ENCODE results near the gene NADSYN1. TPM values are rescaled to one million over a fixed set of nuclear protein-coding genes. Genes with fewer than 3 reads are reported as not detected.

The NADSYN1 gene
- total RNA-seq, 3 donors from 2014 or later, result 112 to 210 (median 141) TPM

GRCh38 chr11:71485466-71485865, 32.5 kb downstream of the NADSYN1 start:
- ATAC-seq, result no peak
- TF ChIP-seq CTCF (IDR thresholded peaks at IDR 0.05), result no peak
- intact Hi-C loops (cut with DNase I, micrococcal nuclease), result no loop called here

GRCh38 chr11:71486320-71486719, 33.3 kb downstream of the NADSYN1 start:
- intact Hi-C loops (cut with DNase I, micrococcal nuclease), result no loop called here
- no peak for TF ChIP-seq CTCF (IDR thresholded peaks at IDR 0.05)
- ATAC-seq, result no peak
- Histone ChIP-seq H3K36me3 (ENCODE audit: low read depth) (peaks cover 17% of the 10 kb centered on the region), H3K4me3 (no peak overlapping the region), H3K9me3 (no peaks in the 10 kb centered on the region), H3K4me1 (ENCODE audit: low read depth) (no peaks in the 10 kb centered on the region)
- DNase-seq, result no peak

More at GRCh38 chr11:71485466-71485865, 32.5 kb downstream of the NADSYN1 start:
- Histone ChIP-seq H3K9me3 (no peaks in the 10 kb centered on the region), H3K4me3 (no peak overlapping the region), H3K36me3 (ENCODE audit: low read depth) (peaks cover 11% of the 10 kb centered on the region), H3K4me1 (ENCODE audit: low read depth) (no peaks in the 10 kb centered on the region)
- DNase-seq, result no peak

GRCh38 chr11:71488681-71489270, 35.8 kb downstream of the NADSYN1 start:
- Histone ChIP-seq H3K4me3 (no peak overlapping the region), H3K9me3 (no peaks in the 10 kb centered on the region), H3K4me1 (ENCODE audit: low read depth) (no peaks in the 10 kb centered on the region), H3K36me3 (ENCODE audit: low read depth) (peaks cover 15% of the 10 kb centered on the region)
- ATAC-seq, result no peak
- DNase-seq, result no peak
- no peak for TF ChIP-seq CTCF (IDR thresholded peaks at IDR 0.05)
- intact Hi-C loops (cut with DNase I, micrococcal nuclease), result no loop called here

- intact Hi-C loops (cut with DNase I, micrococcal nuclease), result no loop called here
- Histone ChIP-seq H3K4me3 (no peak overlapping the region), H3K4me1 (ENCODE audit: low read depth) (no peaks in the 10 kb centered on the region), H3K9me3 (no peaks in the 10 kb centered on the region), H3K36me3 (ENCODE audit: low read depth) (peaks cover 11% of the 10 kb centered on the region)
- DNase-seq (no peak), ATAC-seq (no peak)
- no peak for TF ChIP-seq CTCF (IDR thresholded peaks at IDR 0.05)
Measured at GRCh38 chr11:71489311-71490043, 36.5 kb downstream of the NADSYN1 start.

- H3K4me3 ChIP-seq, result no peak overlapping the region
- H3K9me3 ChIP-seq, result no peaks in the 10 kb centered on the region
- no peak for ATAC-seq
- no peak for DNase-seq
- peaks cover 11% of the 10 kb centered on the region for H3K36me3 ChIP-seq (ENCODE audit: low read depth)
- no peak for TF ChIP-seq CTCF (IDR thresholded peaks at IDR 0.05)
- intact Hi-C loops (cut with DNase I, micrococcal nuclease), result no loop called here
- H3K4me1 ChIP-seq (ENCODE audit: low read depth), result no peaks in the 10 kb centered on the region
Measured at GRCh38 chr11:71490044-71490730, 37.2 kb downstream of the NADSYN1 start.
